Measurements from ENCODE around the gene CYSRT1.

Gene CYSRT1

GRCh38 chr9:137227054-137227852 is 2.3 kb downstream of the CYSRT1 start, which contains the start of gene RNF224:
Gene RNF224, plus strand, starts transcription at chr9:137227502. Its CDS starts 834 bp downstream, at chr9:137228336.
- FAIRE-seq = no peak

- no peak for FAIRE-seq
Observed at GRCh38 chr9:137227853-137228505, 3.0 kb downstream of the CYSRT1 start.

- no peak for FAIRE-seq
Observed at GRCh38 chr9:137228506-137228967, 3.6 kb downstream of the CYSRT1 start.

- no peak for FAIRE-seq
Observed at GRCh38 chr9:137228968-137229896, 4.3 kb downstream of the CYSRT1 start.

GRCh38 chr9:137229903-137230704 is 5.1 kb downstream of the CYSRT1 start:
- no peak for FAIRE-seq

GRCh38 chr9:137230705-137231371 is 5.9 kb downstream of the CYSRT1 start, which contains the start of gene SLC34A3:
Gene SLC34A3, plus strand, starts transcription at chr9:137230901. Its CDS starts 802 bp downstream, at chr9:137231703.
- FAIRE-seq = no peak

- FAIRE-seq = no peak
Observed at GRCh38 chr9:137231372-137232039, 6.5 kb downstream of the CYSRT1 start.

GRCh38 chr9:137232101-137232500 is 7.1 kb downstream of the CYSRT1 start:
- no peak for FAIRE-seq

- FAIRE-seq = no peak
Observed at GRCh38 chr9:137232510-137232909, 7.5 kb downstream of the CYSRT1 start.

GRCh38 chr9:137233143-137233980 is 8.4 kb downstream of the CYSRT1 start:
- no peak for FAIRE-seq

- no peak for FAIRE-seq
Observed at GRCh38 chr9:137234055-137234697, 9.2 kb downstream of the CYSRT1 start.

GRCh38 chr9:137234758-137235423 is 9.9 kb downstream of the CYSRT1 start:
- no peak for FAIRE-seq

- FAIRE-seq = no peak
Observed at GRCh38 chr9:137235424-137236237, 10.7 kb downstream of the CYSRT1 start.

GRCh38 chr9:137236238-137236935 is 11.4 kb downstream of the CYSRT1 start:
- FAIRE-seq = no peak

GRCh38 chr9:137236936-137237421 is 12.0 kb downstream of the CYSRT1 start:
- no peak for FAIRE-seq

GRCh38 chr9:137237759-137238726 is 13.1 kb downstream of the CYSRT1 start:
- FAIRE-seq = no peak
